Lower lobe of right lung (tissue), 2 donors: ENCODE data around the gene KRT75. TPM values are rescaled to one million over a fixed set of nuclear protein-coding genes. Genes with fewer than 3 reads are reported as not detected.
"Not testable (repeated sequence)": the region's sequence is repeated elsewhere in the genome, so short reads cannot be mapped to it uniquely, and the experiment has no call there.

Source experiments
- ATAC-seq, 2 donors: fragments of 200-7000 bp; cut with Tn5 transposase; one replicate each; pipeline ENCODE4 v1.9.1; 2020 to 2022; ENCODE audit warnings: mild to moderate bottlenecking in 2 of 2, moderate library complexity in 2 of 2
- DNase-seq: peaks from one replicate; pipeline ENCODE4 v3.0.0-alpha.2; 2020
- H3K27ac ChIP-seq: fragments of 200-600 bp; one replicate; pipeline ENCODE4 v1.8.0; 2022
- H3K27me3 ChIP-seq: fragments of 200-600 bp; one replicate; pipeline ENCODE4 v1.8.0; 2022; ENCODE audit warnings: low read depth
- H3K36me3 ChIP-seq: fragments of 200-600 bp; one replicate; pipeline ENCODE4 v1.8.0; 2022; ENCODE audit warnings: mild to moderate bottlenecking
- H3K4me1 ChIP-seq: fragments of 200-600 bp; one replicate; pipeline ENCODE4 v1.8.0; 2022
- H3K4me3 ChIP-seq: fragments of 200-600 bp; one replicate; pipeline ENCODE4 v1.8.0; 2022; ENCODE audit warnings: mild to moderate bottlenecking
- H3K9me3 ChIP-seq: fragments of 200-600 bp; one replicate; pipeline ENCODE4 v1.8.0; 2022
- CTCF ChIP-seq: fragments of 200-600 bp; IDR thresholded peaks from one replicate; pipeline ENCODE4 v1.8.0; 2022; ENCODE audit warnings: antibody characterized with exemption, mild to moderate bottlenecking
- intact Hi-C: fragments of 100-400 bp; cut with DNase I; formaldehyde crosslinking; loops from one replicate; pipeline ENCODE4 v1.11.0; 2022
- total RNA-seq: library from RNA; stranded (reverse); fragmentation: NEBNext Ultra II Directional; extraction: Animal tissue kit (Norgen Biotek cat#: 25700); gene quantifications from one replicate; pipeline ENCODE4 v1.2.1, GENCODE V29; 2021
- donor health status: DM: no; HTN: yes; CAD: no; lungs with severe emphysema.

The KRT75 gene
- total RNA-seq, 1 donor from 2014 or later, result not detected

- DNase-seq (no peak), ATAC-seq (peak; percentile 44 to 62)
- intact Hi-C loops, result no loop called here
- Histone ChIP-seq H3K27ac (no peak overlapping the region), H3K4me3 (no peak overlapping the region), H3K9me3 (no peaks in the 10 kb centered on the region), H3K36me3 (no peaks in the 10 kb centered on the region), H3K27me3 (peaks cover 5% of the 10 kb centered on the region), H3K4me1 (peaks cover 4% of the 10 kb centered on the region)
- TF ChIP-seq CTCF, result no peak
These were observed 18.1 kb downstream of the KRT75 start for GRCh38 chr12:52415870-52416750.

- Histone ChIP-seq H3K4me1 (peaks cover 4% of the 10 kb centered on the region), H3K27me3 (peaks cover 5% of the 10 kb centered on the region), H3K36me3 (no peaks in the 10 kb centered on the region), H3K4me3 (no peak overlapping the region), H3K9me3 (no peaks in the 10 kb centered on the region), H3K27ac (no peak overlapping the region)
- ATAC-seq, result no peak
- intact Hi-C loops, result no loop called here
- no peak for DNase-seq
- TF ChIP-seq CTCF, result no peak
These were observed 19.2 kb downstream of the KRT75 start for GRCh38 chr12:52414936-52415335.

- Histone ChIP-seq H3K9me3 (no peaks in the 10 kb centered on the region), H3K27me3 (peaks cover 5% of the 10 kb centered on the region), H3K4me1 (peaks cover 4% of the 10 kb centered on the region), H3K4me3 (no peak overlapping the region), H3K36me3 (no peaks in the 10 kb centered on the region), H3K27ac (no peak overlapping the region)
- DNase-seq (no peak), ATAC-seq (no peak)
- TF ChIP-seq CTCF, result no peak
- intact Hi-C loops, result no loop called here
These were observed 20.3 kb downstream of the KRT75 start for GRCh38 chr12:52413782-52414345.

GRCh38 chr12:52413202-52413601 lies 21.0 kb downstream of the KRT75 start:
- Histone ChIP-seq H3K4me1 (peaks cover 4% of the 10 kb centered on the region), H3K9me3 (no peaks in the 10 kb centered on the region), H3K27ac (no peak overlapping the region), H3K27me3 (peaks cover 6% of the 10 kb centered on the region), H3K36me3 (no peaks in the 10 kb centered on the region), H3K4me3 (no peak overlapping the region)
- DNase-seq (no peak), ATAC-seq (no peak)
- intact Hi-C loops, result no loop called here
- no peak for TF ChIP-seq CTCF

GRCh38 chr12:52411815-52412214 lies 22.4 kb downstream of the KRT75 start:
- peaks cover 12% of the 10 kb centered on the region for H3K27me3 ChIP-seq
- H3K9me3 ChIP-seq, result no peaks in the 10 kb centered on the region
- peaks cover 4% of the 10 kb centered on the region for H3K4me1 ChIP-seq
- intact Hi-C loops, result no loop called here
- H3K36me3 ChIP-seq, result no peaks in the 10 kb centered on the region
- ATAC-seq, result no peak
- H3K4me3 ChIP-seq, result no peak overlapping the region
- H3K27ac ChIP-seq, result no peak overlapping the region
- no peak for DNase-seq
- TF ChIP-seq CTCF, result no peak

- H3K9me3 ChIP-seq, intact Hi-C loops, DNase-seq, ATAC-seq, H3K4me3 ChIP-seq, H3K27ac ChIP-seq, H3K36me3 ChIP-seq, H3K4me1 ChIP-seq: not testable (repeated sequence)
- H3K27me3 ChIP-seq, result peaks cover 12% of the 10 kb centered on the region
These were observed 23.5 kb downstream of the KRT75 start for GRCh38 chr12:52410589-52411248.
